SK-MEL-5 (cell line): ENCODE data around the gene PTPN7. TPM values are rescaled to one million over a fixed set of nuclear protein-coding genes. Genes with fewer than 3 reads are reported as not detected.
"Not testable (repeated sequence)": the region's sequence is repeated elsewhere in the genome, so short reads cannot be mapped to it uniquely, and the experiment has no call there.

Experiments used
- DNase-seq: peaks from one replicate; pipeline ENCODE4 v3.0.0-alpha.2; 2016; ENCODE audit warnings: low read depth, low spot score
- in situ Hi-C: cut with HindIII; loops from 2 replicates; pipeline ENCODE4 v1.10.0; 2016; ENCODE audit warnings: low sequenced_read_pairs, high pct_unique_total_duplicates, low pct_unique_long_range_greater_than_20kb
- total RNA-seq: library from RNA; depleted of rRNA; stranded (reverse); fragments of >200 nt; shearing (Covaris generic); gene quantifications from 2 replicates; pipeline ENCODE4 v1.2.3, GENCODE V29; 2014

Gene PTPN7
- total RNA-seq, 1 experiment from 2014 or later: not detected

GRCh38 chr1:202145744-202146140 lies 14.7 kb downstream of the PTPN7 start:
- DNase-seq, in situ Hi-C loops: not testable (repeated sequence)

- DNase-seq: no peak
- in situ Hi-C loops: no loop called here
Measured at GRCh38 chr1:202145068-202145743, 15.2 kb downstream of the PTPN7 start.

GRCh38 chr1:202144402-202145067 lies 15.9 kb downstream of the PTPN7 start, which contains the start of gene ARL8A:
Gene ARL8A, minus strand, starts transcription at chr1:202144737. Its CDS starts 165 bp downstream, at chr1:202144572.
- in situ Hi-C loops: no loop called here

GRCh38 chr1:202143768-202144401 lies 16.5 kb downstream of the PTPN7 start:
- DNase-seq: no peak
- in situ Hi-C loops: no loop called here

More at GRCh38 chr1:202144402-202145067, 15.9 kb downstream of the PTPN7 start, which contains the start of gene ARL8A:
- DNase-seq: peak; percentile 49

GRCh38 chr1:202143011-202143767 lies 17.2 kb downstream of the PTPN7 start:
- DNase-seq: no peak
- in situ Hi-C loops: no loop called here

GRCh38 chr1:202141468-202141867 lies 18.9 kb downstream of the PTPN7 start:
- DNase-seq, in situ Hi-C loops: not testable (repeated sequence)

GRCh38 chr1:202140833-202141232 lies 19.6 kb downstream of the PTPN7 start:
- no peak for DNase-seq
- in situ Hi-C loops: no loop called here

- in situ Hi-C loops: no loop called here
- DNase-seq: peak; percentile 75
Measured at GRCh38 chr1:202135221-202135721, 25.1 kb downstream of the PTPN7 start.

GRCh38 chr1:202134645-202135172 lies 25.7 kb downstream of the PTPN7 start:
- no peak for DNase-seq
- in situ Hi-C loops: no loop called here

GRCh38 chr1:202133989-202134388 lies 26.4 kb downstream of the PTPN7 start:
- DNase-seq: no peak
- in situ Hi-C loops: no loop called here

- in situ Hi-C loops: no loop called here
- no peak for DNase-seq
Measured at GRCh38 chr1:202133496-202133895, 26.9 kb downstream of the PTPN7 start.

GRCh38 chr1:202133001-202133400 lies 27.4 kb downstream of the PTPN7 start:
- in situ Hi-C loops: no loop called here
- no peak for DNase-seq

GRCh38 chr1:202131956-202132821 lies 28.2 kb downstream of the PTPN7 start:
- DNase-seq: no peak
- in situ Hi-C loops: no loop called here

- in situ Hi-C loops: no loop called here
- DNase-seq: no peak
Measured at GRCh38 chr1:202130816-202131522, 29.4 kb downstream of the PTPN7 start.

- no peak for DNase-seq
- in situ Hi-C loops: no loop called here
Measured at GRCh38 chr1:202130297-202130721, 30.1 kb downstream of the PTPN7 start.
